NCI-H524 (cell line): ENCODE data around the gene CTU2.

Experiments used
- DNase-seq, 2 experiments: peaks; one replicate each; lab custom pipeline; 2025; lab: John Stamatoyannopoulos, UW

CTU2 gene

GRCh38 chr16:88697116-88697830, 9.0 kb upstream of the CTU2 start:
- DNase-seq: no peak

DNA sequence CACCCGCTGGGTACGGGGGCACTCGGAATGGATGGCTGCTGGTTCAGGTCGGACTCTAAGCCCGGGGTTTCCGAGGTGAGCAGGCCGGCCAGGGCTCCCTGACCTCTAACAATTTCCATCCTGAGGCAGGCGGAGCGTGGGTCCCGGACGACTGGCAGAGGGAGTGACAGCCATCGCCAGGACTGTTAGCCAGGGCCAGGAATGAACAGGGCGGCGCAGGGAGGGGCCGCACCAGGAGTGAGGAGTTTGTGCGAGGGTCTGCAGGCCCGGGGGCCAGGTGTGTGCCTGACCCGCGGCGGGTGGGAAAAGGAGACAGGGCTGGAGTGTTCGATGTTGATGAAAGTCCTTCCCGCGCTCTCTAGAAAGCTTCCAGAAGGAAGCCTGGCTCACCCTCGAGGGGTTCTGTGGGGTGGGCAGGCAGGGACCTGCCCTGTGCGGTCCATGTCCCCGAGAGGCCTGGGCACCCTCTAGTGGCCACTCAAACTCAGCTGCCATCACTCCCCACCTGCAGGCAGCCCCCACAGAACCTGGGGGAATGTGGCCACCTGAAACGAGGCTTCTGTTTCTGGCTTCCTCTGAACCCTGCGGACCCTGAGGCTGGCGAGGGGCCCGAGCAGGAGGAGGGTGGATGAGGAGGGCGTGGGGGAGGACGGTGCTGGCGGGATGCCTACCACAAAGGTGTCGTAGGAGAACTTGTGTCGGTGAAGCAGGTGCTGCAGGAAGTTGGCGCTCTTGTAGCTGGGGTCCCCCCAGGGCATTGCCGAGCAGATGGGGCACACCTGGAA, 8.3 kb upstream of the CTU2 start:
- DNase-seq: no peak

DNA sequence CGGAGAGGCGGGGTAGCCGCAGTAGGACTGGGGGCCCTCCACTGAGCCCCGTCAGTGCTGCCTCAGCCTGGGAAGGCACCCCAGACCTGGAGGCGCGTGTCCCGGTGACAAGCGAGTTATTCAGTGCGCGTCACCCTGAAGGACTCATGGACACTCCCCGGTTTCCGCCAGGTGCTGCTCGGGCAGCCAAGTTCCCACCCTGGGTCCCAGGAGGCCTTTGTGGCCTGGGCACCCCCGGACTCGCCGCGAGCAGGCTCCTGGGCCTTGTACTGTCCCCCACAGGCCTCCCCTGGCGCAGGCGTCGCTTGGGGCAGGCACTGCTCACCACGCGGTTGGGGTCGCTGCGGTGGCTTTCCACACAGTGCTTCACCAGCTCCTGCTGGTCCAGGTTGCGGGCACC, 7.7 kb upstream of the CTU2 start:
- no peak for DNase-seq

DNA sequence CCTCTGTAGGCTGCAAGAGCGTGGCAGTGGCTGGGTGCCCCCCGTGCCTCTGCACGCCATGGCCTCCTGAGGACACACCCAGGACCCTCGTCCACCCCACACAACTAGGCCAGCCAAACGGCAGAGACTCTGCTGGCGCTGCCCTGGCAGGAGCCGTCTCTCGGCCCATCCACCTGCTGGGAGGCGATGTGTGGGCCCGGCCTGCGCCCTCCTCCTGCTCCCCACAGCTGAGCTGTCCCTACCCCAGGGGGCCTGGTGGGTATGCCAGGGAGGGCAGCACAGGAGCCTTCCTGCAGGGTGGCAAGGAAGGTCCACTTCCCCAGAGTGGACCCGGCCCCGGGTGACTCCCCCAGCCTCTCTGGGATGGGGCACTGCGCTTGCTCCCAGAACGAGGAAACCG, 7.1 kb upstream of the CTU2 start:
- DNase-seq: no peak

DNA sequence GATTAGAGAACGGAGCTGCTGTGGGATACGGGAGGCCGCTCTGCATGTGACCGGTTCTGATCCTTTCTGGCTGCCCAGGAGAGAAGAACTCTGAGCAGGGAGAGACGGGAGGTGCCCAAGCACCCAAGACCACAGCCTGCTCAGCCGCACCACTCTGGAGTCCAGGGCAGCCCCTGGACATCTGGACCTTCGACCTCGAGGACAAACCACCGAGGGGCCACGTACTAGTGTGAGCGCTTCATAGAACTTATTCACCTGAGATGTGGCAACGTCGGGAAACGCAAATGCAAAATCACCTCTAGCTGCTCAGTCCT, 6.0 kb upstream of the CTU2 start:
- DNase-seq: no peak

- no peak for DNase-seq
Observed at GRCh38 chr16:88700636-88701482, 5.4 kb upstream of the CTU2 start.

- no peak for DNase-seq
Observed at GRCh38 chr16:88701581-88702370, 4.5 kb upstream of the CTU2 start.

- DNase-seq: no peak
Observed at GRCh38 chr16:88702371-88703210, 3.7 kb upstream of the CTU2 start.

GRCh38 chr16:88703486-88704309, 2.6 kb upstream of the CTU2 start:
- DNase-seq: no peak

DNA sequence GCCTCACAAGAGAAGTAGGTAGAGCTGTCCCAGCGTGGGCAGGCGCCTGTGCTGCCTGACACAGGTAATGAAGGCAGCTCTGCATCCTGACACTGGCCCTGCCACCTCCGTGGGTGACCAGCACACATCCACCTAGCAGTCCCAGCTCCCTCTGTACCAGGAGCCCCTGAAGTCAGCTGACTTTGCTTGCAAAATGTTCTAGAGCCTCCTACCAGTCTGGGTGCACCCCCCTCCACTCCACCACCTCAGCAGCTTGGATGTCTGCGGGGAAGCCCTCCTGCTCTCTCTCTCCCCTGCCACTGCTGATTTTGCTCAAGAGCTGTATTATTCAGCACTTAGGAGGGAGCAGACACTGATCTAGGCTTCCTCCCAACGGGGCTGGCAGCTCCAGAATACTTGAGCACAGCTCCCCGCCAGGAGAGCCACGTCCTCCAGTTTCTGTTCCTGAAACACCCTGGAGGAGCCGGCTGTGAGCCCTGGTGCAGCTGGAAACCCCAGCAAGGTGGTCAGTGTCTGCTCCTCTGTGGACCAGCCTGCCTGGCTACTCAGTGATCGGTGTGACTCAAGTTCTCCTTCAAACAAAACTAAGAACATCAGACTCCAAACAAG, 1.1 kb upstream of the CTU2 start:
- DNase-seq: no peak

- DNase-seq: no peak
Observed at GRCh38 chr16:88705801-88706228, 488 bp upstream of the CTU2 start.

- DNase-seq: peak; percentile 91 to 93
Observed at GRCh38 chr16:88706965-88707826, 893 bp downstream of the CTU2 start.

DNA sequence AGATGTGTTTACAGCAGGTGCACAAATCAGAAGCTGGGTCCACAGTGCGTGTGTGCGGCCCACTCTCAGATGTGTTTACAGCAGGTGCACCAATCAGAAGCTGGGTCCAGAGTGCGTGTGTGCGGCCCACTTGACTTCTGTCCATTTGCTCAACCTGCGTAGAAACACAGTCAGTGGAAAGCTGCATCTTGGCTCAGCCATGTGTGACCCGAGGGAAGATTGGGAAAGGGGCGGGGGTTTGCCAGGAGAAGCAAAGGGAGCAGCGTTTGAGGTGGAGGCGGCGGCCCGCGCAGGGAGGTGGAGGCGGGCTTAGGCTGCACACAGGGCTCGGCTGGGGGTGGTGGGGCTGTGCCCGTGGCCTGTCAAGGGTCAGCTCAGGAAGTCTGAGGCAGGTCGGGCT, 4.3 kb downstream of the CTU2 start:
- no peak for DNase-seq

- no peak for DNase-seq
Observed at GRCh38 chr16:88711750-88712340, 5.5 kb downstream of the CTU2 start.

DNA sequence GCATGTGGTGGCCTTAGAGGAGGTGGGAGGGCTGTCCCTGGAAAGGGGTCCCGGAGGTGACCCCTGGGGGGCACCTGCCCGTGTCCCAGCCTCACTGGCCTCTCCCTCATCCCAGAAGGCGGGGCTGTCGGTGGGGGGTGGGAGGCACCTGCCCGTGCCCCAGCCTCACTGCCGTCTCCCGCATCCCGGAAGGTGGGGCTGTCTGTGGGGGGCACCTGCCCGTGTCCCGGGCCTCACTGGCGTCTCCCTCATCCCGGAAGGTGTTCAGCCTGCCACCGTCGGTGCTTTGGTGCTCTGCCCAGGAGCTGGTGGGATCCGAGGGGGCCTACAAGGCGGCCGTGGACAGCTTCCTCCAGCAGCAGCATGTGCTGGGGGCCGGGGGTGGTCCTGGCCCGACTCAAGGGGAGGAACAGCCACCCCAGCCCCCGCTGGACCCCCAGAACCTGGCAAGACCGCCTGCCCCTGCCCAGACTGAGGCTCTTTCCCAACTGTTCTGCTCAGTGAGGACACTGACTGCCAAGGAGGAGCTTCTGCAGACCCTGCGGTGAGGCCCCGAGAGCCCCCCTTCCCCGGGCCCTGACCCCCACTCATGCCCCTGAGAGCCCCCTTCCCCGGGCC, 6.2 kb downstream of the CTU2 start:
- no peak for DNase-seq

GRCh38 chr16:88713054-88713453, 6.8 kb downstream of the CTU2 start:
- no peak for DNase-seq

- DNase-seq: no peak
Observed at GRCh38 chr16:88713568-88714419, 7.5 kb downstream of the CTU2 start.
